PFSK-1 (cell line): Measurements from ENCODE around the gene SEC23A.

ENCODE experiments used
- POLR2AphosphoS5 ChIP-seq: IDR thresholded peaks from 2 replicates; pipeline ENCODE4 v1.6.1; 2012; ENCODE audit warnings: low read depth, mild to moderate bottlenecking, control low read depth, low read length, moderate library complexity
- TAF1 ChIP-seq: IDR thresholded peaks from 2 replicates; pipeline ENCODE4 v1.6.1; 2012; ENCODE audit warnings: low read length, control low read depth, borderline replicate concordance; ENCODE audit not compliant: insufficient read depth
- TF ChIP-seq, protein P1 (sequence below), 2 experiments: IDR thresholded peaks; 2 replicates each; pipeline versions ENCODE4 v1.6.1 to v1.8.0; 2011 to 2012; ENCODE audit warnings: low read depth in 2 of 2, low read length in 2 of 2, control low read depth in 1 of 2, inconsistent platforms in 1 of 2, mild to moderate bottlenecking in 1 of 2, moderate library complexity in 1 of 2; ENCODE audit not compliant: insufficient read depth in 1 of 2

DNA sequence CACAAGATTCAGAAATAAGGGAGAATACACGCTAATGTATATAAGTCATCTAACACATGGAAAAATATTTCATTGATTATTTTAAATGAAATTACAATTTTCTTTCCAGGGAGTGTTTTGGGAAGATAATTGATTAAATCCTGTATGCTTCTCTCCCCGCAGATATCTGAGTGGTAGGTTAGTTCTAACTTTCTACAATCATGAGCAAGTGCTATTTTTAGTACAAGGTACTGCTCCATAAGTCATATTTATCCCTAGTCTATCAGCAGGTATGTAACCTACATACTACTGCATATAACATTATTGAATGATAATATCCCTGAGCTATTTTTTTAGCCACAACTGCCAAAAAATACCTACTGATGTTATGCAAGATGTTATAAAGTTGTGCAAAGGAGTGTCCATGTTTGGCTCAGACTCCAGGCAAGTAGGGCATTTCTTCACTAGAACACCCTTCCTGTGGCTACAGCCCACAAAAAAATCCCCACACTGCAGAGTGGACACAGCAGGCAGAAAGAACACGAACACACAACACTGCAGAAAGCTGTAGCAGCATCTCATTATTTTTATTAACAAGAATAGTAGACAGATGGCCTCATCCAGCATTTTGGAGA lies 87.0 kb downstream of the SEC23A start:
- TF ChIP-seq POLR2AphosphoS5 (no peak), TAF1 (no peak)
- TF ChIP-seq, protein P1, sequence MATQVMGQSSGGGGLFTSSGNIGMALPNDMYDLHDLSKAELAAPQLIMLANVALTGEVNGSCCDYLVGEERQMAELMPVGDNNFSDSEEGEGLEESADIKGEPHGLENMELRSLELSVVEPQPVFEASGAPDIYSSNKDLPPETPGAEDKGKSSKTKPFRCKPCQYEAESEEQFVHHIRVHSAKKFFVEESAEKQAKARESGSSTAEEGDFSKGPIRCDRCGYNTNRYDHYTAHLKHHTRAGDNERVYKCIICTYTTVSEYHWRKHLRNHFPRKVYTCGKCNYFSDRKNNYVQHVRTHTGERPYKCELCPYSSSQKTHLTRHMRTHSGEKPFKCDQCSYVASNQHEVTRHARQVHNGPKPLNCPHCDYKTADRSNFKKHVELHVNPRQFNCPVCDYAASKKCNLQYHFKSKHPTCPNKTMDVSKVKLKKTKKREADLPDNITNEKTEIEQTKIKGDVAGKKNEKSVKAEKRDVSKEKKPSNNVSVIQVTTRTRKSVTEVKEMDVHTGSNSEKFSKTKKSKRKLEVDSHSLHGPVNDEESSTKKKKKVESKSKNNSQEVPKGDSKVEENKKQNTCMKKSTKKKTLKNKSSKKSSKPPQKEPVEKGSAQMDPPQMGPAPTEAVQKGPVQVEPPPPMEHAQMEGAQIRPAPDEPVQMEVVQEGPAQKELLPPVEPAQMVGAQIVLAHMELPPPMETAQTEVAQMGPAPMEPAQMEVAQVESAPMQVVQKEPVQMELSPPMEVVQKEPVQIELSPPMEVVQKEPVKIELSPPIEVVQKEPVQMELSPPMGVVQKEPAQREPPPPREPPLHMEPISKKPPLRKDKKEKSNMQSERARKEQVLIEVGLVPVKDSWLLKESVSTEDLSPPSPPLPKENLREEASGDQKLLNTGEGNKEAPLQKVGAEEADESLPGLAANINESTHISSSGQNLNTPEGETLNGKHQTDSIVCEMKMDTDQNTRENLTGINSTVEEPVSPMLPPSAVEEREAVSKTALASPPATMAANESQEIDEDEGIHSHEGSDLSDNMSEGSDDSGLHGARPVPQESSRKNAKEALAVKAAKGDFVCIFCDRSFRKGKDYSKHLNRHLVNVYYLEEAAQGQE (IDR thresholded peaks at IDR 0.05; ENCODE audit: insufficient read depth in 1 of 2, low read depth in 2 of 2, low read length in 2 of 2): no peak
